Breast epithelium (tissue), 3 donors: Measurements from ENCODE around the gene C1QTNF1.

ENCODE experiments used
- CTCF ChIP-seq, 3 donors: fragments of 450-650 bp; IDR thresholded peaks; one replicate each; pipeline ENCODE4 v1.5.1; 2016 to 2017; ENCODE audit warnings: antibody characterized with exemption in 3 of 3, mild to moderate bottlenecking in 3 of 3, moderate library complexity in 3 of 3
- POLR2A ChIP-seq: fragments of 450-650 bp; IDR thresholded peaks from one replicate; pipeline ENCODE4 v1.6.1; 2016; ENCODE audit warnings: antibody characterized with exemption, mild to moderate bottlenecking, moderate library complexity
- POLR2AphosphoS5 ChIP-seq, 3 donors: sonication (generic); formaldehyde crosslinking; IDR thresholded peaks; one replicate each; pipeline ENCODE4 v1.6.1; 2017; ENCODE audit warnings: antibody characterized with exemption in 3 of 3

- TF ChIP-seq CTCF (IDR thresholded peaks at IDR 0.05) = no peak
- no peak for TF ChIP-seq POLR2A
- no peak for TF ChIP-seq POLR2AphosphoS5 (IDR thresholded peaks at IDR 0.05)
Observed at GRCh38 chr17:78995022-78995760, 28.8 kb upstream of the C1QTNF1 start.
